Erythroblast (primary cell): Measurements from ENCODE around the gene RPL35.

Experiments used
- DNase-seq, 2 experiments: peaks; one replicate each; lab custom pipeline; 2025; lab: John Stamatoyannopoulos, UW
- GATA1 ChIP-seq: IDR thresholded peaks from 2 replicates; pipeline ENCODE4 v1.6.1; 2011; ENCODE audit warnings: low read depth, mild to moderate bottlenecking, control low read depth, low read length, moderate library complexity
- POLR2A ChIP-seq: IDR thresholded peaks from 2 replicates; pipeline ENCODE4 v1.6.1; 2011; ENCODE audit warnings: mild to moderate bottlenecking, low read length

RPL35 gene

DNA sequence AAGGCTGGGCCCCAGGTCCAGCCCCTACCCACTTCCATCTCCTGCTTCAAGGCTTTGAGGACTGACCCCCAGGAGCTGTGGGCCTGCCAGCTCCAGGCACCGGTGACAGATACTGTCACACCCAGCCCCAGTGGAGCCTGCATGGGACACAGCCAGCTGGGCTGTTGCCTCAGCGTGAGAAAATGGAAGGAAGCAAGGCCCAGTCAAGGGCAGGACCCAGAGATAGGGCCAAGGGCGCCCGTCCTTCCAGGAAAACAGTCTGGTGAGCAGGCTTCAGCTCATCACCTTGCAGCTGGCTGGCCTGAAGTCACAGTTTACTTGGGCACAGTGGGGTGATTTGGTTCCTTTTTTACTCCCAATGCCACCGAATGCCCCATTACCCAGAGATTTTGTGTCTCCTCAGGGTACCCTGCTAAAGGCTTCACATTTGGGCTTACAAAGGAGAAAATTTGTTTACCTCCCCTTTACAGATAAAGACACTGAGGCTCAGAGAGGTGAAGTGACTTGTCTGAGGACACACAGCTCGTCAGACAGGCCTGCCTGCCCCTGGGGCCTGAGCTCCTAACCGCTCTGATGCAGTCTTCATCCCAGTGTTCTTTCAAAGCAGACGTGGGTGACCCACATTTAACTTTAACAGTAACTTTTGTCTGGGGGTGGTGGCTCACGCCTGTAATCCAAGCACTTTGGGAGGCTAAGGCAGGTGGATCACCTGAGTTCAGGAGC is 30.0 kb downstream of the RPL35 start:
- no peak for DNase-seq
- TF ChIP-seq POLR2A (no peak), GATA1 (no peak)

DNA sequence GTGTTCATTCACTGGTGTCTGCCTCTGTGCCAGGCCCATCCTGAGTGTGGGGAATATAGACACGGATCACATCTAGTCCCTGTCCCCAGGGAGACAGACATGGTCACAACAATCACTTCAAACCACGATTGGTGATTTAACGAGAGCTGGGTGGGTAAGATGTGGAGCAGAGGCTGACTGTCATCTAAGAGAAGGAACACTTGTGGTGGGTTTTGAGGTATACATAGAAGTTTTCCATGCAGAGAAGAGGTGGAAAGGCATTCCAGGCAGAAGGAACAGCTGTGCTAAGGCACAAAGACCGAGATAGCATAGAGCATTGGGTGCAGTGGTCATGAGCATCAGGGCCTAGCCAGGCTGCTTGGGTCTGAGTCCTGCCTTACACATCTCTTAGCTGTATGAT is 31.2 kb downstream of the RPL35 start:
- no peak for TF ChIP-seq POLR2A
- TF ChIP-seq GATA1, result no peak
- DNase-seq, result no peak

- TF ChIP-seq GATA1 (no peak), POLR2A (no peak)
- no peak for DNase-seq
Measured at GRCh38 chr9:124829334-124829669, 32.5 kb downstream of the RPL35 start.

- TF ChIP-seq GATA1 (no peak), POLR2A (no peak)
- no peak for DNase-seq
Measured at GRCh38 chr9:124828489-124829333, 33.0 kb downstream of the RPL35 start.

GRCh38 chr9:124820698-124821623 is 40.8 kb downstream of the RPL35 start:
- TF ChIP-seq POLR2A (no peak), GATA1 (no peak)

DNA sequence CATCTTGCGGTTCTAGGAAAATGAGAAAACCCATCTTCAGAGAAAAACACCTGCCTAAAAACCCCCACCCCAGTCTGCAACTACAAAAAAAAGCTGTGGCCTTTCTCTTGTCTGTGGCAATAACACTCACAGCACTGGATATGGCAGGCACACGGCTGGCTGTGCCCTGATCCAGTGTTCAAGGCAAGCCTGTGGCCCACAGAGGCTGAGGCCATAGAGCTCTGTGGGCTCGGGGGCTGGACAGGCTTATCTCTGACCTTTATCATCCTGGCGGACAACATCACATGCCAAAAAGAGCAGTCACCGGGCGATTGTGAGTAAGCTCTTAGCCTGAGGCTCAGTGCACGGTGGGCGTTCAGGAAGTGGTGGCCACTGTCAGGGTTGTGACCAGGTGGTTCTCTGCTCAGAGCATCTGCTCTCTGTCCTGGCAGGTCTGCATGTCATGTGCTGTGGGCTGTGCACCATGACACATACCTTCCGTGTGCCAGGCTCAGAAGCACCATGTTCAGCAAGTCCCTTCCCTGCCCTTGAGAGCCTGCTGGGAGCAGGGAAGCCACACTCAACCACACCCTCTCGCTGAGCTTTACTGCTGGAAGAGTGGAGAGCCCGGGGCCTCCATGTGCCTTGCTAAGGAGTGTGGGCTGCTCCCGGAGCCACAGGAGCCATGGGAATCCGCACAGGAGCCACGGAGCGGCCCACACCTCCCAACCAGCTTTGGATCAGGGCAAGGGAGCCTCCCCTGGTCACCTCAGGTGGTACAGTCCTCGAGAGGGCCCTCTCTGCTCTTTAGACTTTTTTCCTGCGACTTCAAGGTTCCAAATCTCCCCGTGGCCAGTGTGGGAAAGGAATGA is 43.1 kb downstream of the RPL35 start:
- TF ChIP-seq GATA1 (no peak), POLR2A (no peak)
- DNase-seq, result peak in 1 of 2 experiments; percentile 19

More at GRCh38 chr9:124820698-124821623, 40.8 kb downstream of the RPL35 start:
- no peak for DNase-seq

GRCh38 chr9:124815601-124816000 is 46.2 kb downstream of the RPL35 start:
- TF ChIP-seq GATA1 (no peak), POLR2A (no peak)
- no peak for DNase-seq

DNA sequence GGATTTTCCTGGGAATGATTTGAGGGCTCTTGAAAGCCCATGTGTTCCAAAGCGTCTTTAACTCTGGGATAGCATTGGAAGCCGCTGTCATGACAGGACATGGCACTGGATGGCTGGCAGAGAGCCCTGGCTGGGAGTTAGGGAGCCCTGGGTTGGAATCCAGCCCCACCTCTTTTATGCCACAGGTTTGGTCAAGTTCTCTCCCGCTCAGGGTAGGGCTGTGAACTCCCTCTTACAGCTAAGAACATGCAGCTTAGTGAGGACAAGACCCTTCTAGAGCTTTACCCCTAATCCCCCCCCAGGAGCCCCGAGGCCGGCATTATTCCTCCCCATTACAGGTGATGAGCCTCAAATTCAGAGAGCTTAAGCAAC is 47.6 kb downstream of the RPL35 start:
- no peak for TF ChIP-seq GATA1
- TF ChIP-seq POLR2A, result no peak

DNA sequence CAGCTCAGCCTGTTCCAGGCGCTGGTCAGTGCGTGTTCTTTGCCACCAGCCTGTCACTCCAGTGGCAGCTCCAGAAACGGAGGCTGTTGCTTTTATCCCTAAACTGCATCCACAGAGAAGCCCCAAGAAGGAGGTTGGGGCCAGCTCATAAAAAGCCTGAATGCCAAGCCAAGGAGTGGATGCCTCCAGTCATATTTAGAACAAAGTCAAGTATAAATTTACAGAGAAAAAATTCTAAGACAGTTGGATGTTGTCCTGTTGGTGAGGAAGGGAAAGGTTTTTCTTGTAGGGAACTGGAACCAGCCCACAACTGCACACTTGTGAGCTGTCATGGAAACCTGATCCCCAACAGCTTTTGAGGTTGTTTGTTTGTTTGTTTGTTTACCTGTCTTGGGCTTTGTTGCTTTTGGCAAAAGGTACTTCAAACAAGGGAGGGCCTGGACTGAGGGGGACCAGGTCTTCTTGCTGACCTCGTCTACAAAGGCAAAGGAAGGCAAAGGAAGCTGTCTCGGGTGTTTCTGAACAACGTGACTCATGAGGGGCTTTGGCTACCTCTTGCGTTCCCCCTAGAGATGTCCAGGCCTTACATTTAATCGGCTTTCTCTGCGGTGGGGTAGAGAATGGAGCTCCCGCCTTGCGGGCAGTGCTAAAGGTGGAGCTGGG is 48.1 kb downstream of the RPL35 start:
- no peak for TF ChIP-seq POLR2A
- no peak for TF ChIP-seq GATA1
- DNase-seq, result no peak

More for the DNA sequence above, 47.6 kb downstream of the RPL35 start:
- no peak for DNase-seq

DNA sequence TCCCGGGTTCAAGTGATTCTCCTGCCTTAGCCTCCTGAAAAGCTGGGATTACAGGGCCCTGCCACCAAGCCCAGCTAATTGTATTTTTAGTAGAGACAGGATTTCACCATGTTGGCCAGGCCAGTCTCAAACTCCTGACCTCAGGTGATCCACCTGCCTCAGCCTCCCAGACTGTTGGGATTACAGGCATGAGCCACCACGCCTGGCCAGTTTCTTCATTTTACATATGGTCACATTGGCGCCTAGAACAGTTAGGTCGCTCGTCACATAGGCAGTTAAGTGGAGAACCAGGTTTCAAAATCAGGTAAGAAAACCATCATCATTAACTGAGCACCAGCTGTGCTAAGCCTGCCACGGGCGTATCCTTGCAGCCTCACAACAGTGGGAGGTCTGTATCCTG is 48.7 kb downstream of the RPL35 start:
- no peak for DNase-seq
- TF ChIP-seq POLR2A, result no peak
- TF ChIP-seq GATA1, result no peak

DNA sequence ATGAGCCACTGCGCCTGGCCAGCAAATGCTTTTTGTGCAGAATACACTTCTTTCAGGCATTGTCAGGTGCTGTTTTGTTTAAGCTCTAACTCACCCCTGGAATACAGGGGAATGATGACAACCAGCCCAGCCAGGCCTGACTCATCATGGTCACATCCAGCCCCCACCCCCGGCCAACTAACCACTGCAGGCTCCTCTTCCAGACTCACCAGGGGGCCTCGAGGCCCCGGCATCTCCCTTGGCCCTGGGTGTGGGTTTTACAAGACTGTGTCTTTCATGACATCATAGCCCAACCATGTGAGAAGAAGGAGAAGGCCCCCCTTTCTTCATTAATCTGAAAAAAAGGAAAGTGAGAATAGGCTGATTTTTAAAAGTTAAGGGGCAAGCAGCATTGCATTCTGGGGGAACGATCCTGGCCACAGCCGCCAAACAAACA is 49.3 kb downstream of the RPL35 start:
- TF ChIP-seq POLR2A (no peak), GATA1 (no peak)
- no peak for DNase-seq

DNA sequence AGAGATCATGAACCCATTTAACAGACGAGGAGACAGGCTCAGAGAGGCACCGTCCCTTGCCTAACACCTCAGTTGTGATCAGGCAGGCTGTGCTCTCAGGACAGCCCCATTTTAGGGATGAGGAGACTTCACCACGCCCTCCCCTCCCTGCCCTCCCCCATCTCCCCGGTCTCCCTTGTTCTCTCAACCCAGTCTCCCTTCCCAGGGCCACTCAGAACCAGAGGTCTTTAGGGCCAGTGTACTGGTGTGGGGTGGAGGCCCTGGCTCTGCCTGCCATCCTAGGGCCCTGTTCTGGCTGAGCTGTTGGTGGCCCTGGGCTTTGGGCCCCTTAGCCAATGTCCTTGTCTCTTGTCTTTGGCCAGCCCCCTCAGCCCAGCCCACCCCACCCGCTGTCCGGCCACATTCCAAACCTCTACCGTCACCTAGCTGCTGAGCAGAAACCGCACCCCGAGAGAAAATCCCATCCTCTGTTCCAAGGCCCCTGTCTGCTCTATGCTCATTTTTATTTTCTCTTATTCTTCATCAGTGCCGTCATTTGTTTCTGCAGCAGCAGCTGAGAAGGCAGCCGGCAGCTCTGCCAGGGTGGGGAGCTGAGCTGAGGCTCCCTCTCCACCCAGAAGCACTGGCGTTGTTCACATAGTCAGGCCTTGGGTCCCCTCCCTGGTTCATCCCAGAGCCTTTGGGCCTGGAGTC is 50.9 kb downstream of the RPL35 start:
- DNase-seq, result no peak
- no peak for TF ChIP-seq POLR2A
- no peak for TF ChIP-seq GATA1
